ENCODE data around the gene KYAT1. TPM values are rescaled to one million over a fixed set of nuclear protein-coding genes. Genes with fewer than 3 reads are reported as not detected.

The KYAT1 gene
- total RNA-seq, 1 experiment from 2014 or later, result 27.6 TPM

DNA sequence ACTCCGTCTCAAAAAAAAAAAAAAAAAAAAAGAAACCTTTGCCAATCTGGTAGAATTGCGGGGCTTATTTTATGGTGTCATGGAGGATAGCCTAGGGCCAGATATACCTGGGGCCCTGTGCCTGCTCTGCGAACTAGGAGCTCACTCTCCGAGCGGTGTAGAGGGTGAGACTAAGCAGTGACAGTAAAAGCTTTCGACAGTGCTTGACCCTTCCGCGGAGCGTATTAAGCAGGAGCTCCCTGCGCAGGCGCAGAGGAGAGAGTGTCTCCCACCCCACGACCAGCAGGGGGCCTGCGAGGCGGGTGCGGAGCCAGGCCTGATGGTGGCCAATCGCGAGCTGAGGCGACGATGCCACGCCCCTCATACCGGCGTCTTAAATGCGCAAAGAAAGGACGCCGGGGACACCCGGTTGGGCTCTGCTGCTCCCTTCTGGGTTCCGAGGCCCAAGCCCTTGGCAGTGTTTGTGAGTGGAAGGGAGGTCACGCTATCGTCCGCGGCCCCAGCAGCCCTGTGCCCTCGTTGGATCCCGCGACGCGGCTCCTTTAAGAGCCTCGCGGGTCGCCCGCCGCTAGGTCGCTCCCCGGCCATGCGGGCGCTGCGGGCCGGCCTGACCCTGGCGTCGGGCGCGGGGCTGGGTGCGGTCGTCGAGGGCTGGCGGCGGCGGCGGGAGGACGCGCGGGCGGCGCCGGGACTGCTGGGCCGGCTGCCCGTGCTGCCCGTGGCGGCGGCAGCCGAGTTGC lies 63.5 kb downstream of the KYAT1 start, which contains the start of gene ENDOG:
TSS of gene ENDOG (plus strand) at position 402 of the 740 bp plus-strand sequence. CDS start at position 587, 185 bp downstream.
- H3F3A ChIP-seq (ENCODE audit: insufficient read depth, low read depth), result peaks cover 4% of the 10 kb centered on the region; the same call in 1 of the 2 replicates
- H3K4me2 ChIP-seq, result peak within 1 kb of the TSS; percentile 98
- no peak for TF ChIP-seq EZH2 (IDR thresholded peaks at IDR 0.05; ENCODE audit: low read depth)
- TF ChIP-seq, protein P1, sequence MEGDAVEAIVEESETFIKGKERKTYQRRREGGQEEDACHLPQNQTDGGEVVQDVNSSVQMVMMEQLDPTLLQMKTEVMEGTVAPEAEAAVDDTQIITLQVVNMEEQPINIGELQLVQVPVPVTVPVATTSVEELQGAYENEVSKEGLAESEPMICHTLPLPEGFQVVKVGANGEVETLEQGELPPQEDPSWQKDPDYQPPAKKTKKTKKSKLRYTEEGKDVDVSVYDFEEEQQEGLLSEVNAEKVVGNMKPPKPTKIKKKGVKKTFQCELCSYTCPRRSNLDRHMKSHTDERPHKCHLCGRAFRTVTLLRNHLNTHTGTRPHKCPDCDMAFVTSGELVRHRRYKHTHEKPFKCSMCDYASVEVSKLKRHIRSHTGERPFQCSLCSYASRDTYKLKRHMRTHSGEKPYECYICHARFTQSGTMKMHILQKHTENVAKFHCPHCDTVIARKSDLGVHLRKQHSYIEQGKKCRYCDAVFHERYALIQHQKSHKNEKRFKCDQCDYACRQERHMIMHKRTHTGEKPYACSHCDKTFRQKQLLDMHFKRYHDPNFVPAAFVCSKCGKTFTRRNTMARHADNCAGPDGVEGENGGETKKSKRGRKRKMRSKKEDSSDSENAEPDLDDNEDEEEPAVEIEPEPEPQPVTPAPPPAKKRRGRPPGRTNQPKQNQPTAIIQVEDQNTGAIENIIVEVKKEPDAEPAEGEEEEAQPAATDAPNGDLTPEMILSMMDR (conservative IDR thresholded peaks at IDR 0.05), result peak; percentile 90
- no TSS peak for BruUV-seq (replicated peaks)
- peak within 1 kb of the TSS; percentile 78 for H2AFZ ChIP-seq
- intact Hi-C loops (cut with micrococcal nuclease; ENCODE audit: unreplicated experiment), result loop anchor here (1.0 to 10.0 kb wide), 2 partner anchors 93 to 183 kb away; partner anchors contain the start of gene ZDHHC12
- no peaks in the 10 kb centered on the region for H3K9me2 ChIP-seq (ENCODE audit: insufficient read depth)
- ChIA-PET CTCF (interaction anchor here (0.5 to 1.7 kb wide), 17 partner anchors 12 to 944 kb away, joined by 3 to 14 read pairs (median 6); partner anchors contain the start of genes PKN3, SH3GLB2, SPOUT1 and ZDHHC12), POLR2A (ENCODE audit: unreplicated experiment) (interaction anchor here (0.5 to 1.1 kb wide), 11 partner anchors 13 to 516 kb away, joined by 3 to 11 read pairs (median 4); no protein-coding TSS in a partner anchor)
- peaks cover 7% of the 10 kb centered on the region; the same call in 1 of the 2 replicates for H3K4me1 ChIP-seq (replicated peaks; ENCODE audit: insufficient read depth)
- no peaks in the 10 kb centered on the region for H3K79me2 ChIP-seq (ENCODE audit: low read depth)
- no peak within 1 kb of the TSS for H3K27ac ChIP-seq
- no peaks in the 10 kb centered on the region for H3K36me3 ChIP-seq (ENCODE audit: low read depth)
- H3K27me3 ChIP-seq (ENCODE audit: insufficient read depth, low read depth), result no peaks in the 10 kb centered on the region
- peak; percentile 90 to 100 for DNase-seq
- H3K4me3 ChIP-seq, result peak within 1 kb of the TSS; percentile 58
- peaks cover 5% of the 10 kb centered on the region; the same call in 1 of the 2 replicates for H4K20me1 ChIP-seq (ENCODE audit: insufficient read depth)
- no peaks in the 10 kb centered on the region for H3K9me3 ChIP-seq (ENCODE audit: insufficient read depth, low read depth)

DNA sequence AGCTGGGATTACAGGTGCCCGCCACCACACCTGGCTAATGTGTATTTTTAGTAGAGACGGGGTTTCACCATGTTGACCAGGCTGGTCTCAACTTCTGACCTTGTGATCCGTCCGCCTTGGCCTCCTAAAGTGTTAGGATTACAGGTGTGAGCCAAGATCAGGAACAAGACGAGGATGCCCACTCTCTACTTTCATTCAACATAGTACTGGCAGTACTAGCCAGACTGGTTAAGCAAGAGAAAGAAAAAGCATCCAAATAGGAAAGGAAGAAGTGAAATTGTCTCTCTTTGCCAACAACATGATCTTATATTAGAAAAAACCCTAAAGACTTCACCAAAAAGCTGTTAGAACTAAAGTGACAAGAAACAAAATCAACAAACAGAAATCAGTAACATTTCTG lies 70.9 kb downstream of the KYAT1 start:
- intact Hi-C loops (cut with micrococcal nuclease; ENCODE audit: unreplicated experiment), result loop anchor here (10.0 kb wide), 1 partner anchor 86 kb away; the partner anchor contains the start of gene ZDHHC12
- BruUV-seq (replicated peaks), result no TSS peak
- H3K79me2 ChIP-seq (ENCODE audit: low read depth), result no peaks in the 10 kb centered on the region
- no peaks in the 10 kb centered on the region for H3K9me2 ChIP-seq (ENCODE audit: insufficient read depth)
- H3K4me3 ChIP-seq, result no peak overlapping the region
- H4K20me1 ChIP-seq (ENCODE audit: insufficient read depth), result no peaks in the 10 kb centered on the region
- H2AFZ ChIP-seq, result no peak overlapping the region
- no peaks in the 10 kb centered on the region for H3K4me1 ChIP-seq (replicated peaks; ENCODE audit: insufficient read depth)
- no peaks in the 10 kb centered on the region for H3K9me3 ChIP-seq (ENCODE audit: insufficient read depth, low read depth)
- H3F3A ChIP-seq (ENCODE audit: insufficient read depth, low read depth), result peaks cover 10% of the 10 kb centered on the region; the same call in 1 of the 2 replicates
- no peak overlapping the region for H3K27ac ChIP-seq
- H3K36me3 ChIP-seq (ENCODE audit: low read depth), result no peaks in the 10 kb centered on the region
- H3K27me3 ChIP-seq (ENCODE audit: insufficient read depth, low read depth), result no peaks in the 10 kb centered on the region
- no peak overlapping the region for H3K4me2 ChIP-seq
- ChIA-PET POLR2A (ENCODE audit: unreplicated experiment) (no interaction called here), CTCF (no interaction called here)
- no peak for DNase-seq
- TF ChIP-seq, protein P1 (conservative IDR thresholded peaks at IDR 0.05), result no peak
- TF ChIP-seq EZH2 (IDR thresholded peaks at IDR 0.05; ENCODE audit: low read depth), result no peak

DNA sequence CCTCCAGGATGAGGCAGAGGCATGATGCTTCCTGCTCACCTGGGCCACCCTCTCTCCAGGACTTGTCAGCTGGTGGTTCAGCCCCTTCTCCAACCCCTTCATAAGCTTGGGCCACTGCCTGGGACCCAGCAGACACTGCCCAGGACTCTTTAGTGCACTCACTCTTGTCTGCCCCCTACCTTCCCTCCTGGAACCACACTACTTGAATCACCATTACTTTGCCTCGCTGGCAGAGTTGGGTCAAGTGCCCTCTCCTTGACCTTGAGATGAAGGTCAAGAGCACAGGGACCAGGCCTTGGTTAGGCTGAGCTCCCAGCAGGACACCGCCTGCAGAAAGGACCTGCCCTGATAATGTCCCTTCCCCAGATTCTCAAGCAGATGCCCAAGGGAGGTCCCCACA lies 71.9 kb downstream of the KYAT1 start:
- H3F3A ChIP-seq (ENCODE audit: insufficient read depth, low read depth), result peaks cover 10% of the 10 kb centered on the region; the same call in 1 of the 2 replicates
- no peaks in the 10 kb centered on the region for H3K9me3 ChIP-seq (ENCODE audit: insufficient read depth, low read depth)
- no peak overlapping the region for H3K4me2 ChIP-seq
- H3K36me3 ChIP-seq (ENCODE audit: low read depth), result peaks cover 7% of the 10 kb centered on the region; the same call in 1 of the 2 replicates
- TF ChIP-seq EZH2 (IDR thresholded peaks at IDR 0.05; ENCODE audit: low read depth), result no peak
- TF ChIP-seq, protein P1 (conservative IDR thresholded peaks at IDR 0.05), result no peak
- DNase-seq, result no peak
- no peaks in the 10 kb centered on the region for H3K9me2 ChIP-seq (ENCODE audit: insufficient read depth)
- H3K4me3 ChIP-seq, result no peak overlapping the region
- H3K27me3 ChIP-seq (ENCODE audit: insufficient read depth, low read depth), result no peaks in the 10 kb centered on the region
- ChIA-PET POLR2A (ENCODE audit: unreplicated experiment) (interaction anchor here (0.5 kb wide), 1 partner anchor 102 kb away, joined by 3 read pairs; no protein-coding TSS in a partner anchor), CTCF (no interaction called here)
- BruUV-seq (replicated peaks), result no TSS peak
- intact Hi-C loops (cut with micrococcal nuclease; ENCODE audit: unreplicated experiment), result loop anchor here (10.0 kb wide), 1 partner anchor 85 kb away; the partner anchor contains the start of gene ZDHHC12
- H4K20me1 ChIP-seq (ENCODE audit: insufficient read depth), result no peaks in the 10 kb centered on the region
- H2AFZ ChIP-seq, result no peak overlapping the region
- H3K79me2 ChIP-seq (ENCODE audit: low read depth), result no peaks in the 10 kb centered on the region
- no peak overlapping the region for H3K27ac ChIP-seq
- no peaks in the 10 kb centered on the region for H3K4me1 ChIP-seq (replicated peaks; ENCODE audit: insufficient read depth)

Measured in PC-9 (cell line).